Natural killer cell (primary cell): Measurements from ENCODE around the gene SLC51A. TPM values are rescaled to one million over a fixed set of nuclear protein-coding genes. Genes with fewer than 3 reads are reported as not detected.

Experiments
- ATAC-seq, 3 donors: fragments of 150-1000 bp in 2 of 3; fragments of 200-7000 bp in 1 of 3; cut with Tn5 transposase; 1 replicate in 1 of 3; 2 replicates in 2 of 3; pipeline ENCODE4 v1.10.0; 2021; ENCODE audit warnings: mild to moderate bottlenecking in 2 of 3, moderate library complexity in 2 of 3
- DNase-seq, 2 donors: peaks; one replicate each; pipeline versions ENCODE4 v3.0.0 to v3.0.0-alpha.2; 2013 to 2021; ENCODE audit warnings: mixed read lengths in 1 of 2
- H3K27ac ChIP-seq: one replicate; pipeline ENCODE4 v1.5.1; 2013; ENCODE audit warnings: mild to moderate bottlenecking, low read length
- H3K27me3 ChIP-seq: one replicate; pipeline ENCODE4 v1.6.1; 2013; ENCODE audit warnings: low read length; ENCODE audit not compliant: control insufficient read depth, insufficient read depth
- H3K36me3 ChIP-seq: one replicate; pipeline ENCODE4 v1.6.1; 2013; ENCODE audit warnings: low read length; ENCODE audit not compliant: control insufficient read depth, insufficient read depth
- H3K4me1 ChIP-seq: one replicate; pipeline ENCODE4 v1.6.1; 2013; ENCODE audit warnings: low read length; ENCODE audit not compliant: control insufficient read depth, insufficient read depth
- H3K4me3 ChIP-seq: one replicate; pipeline ENCODE4 v1.5.1; 2013; ENCODE audit warnings: low read length
- H3K9me3 ChIP-seq: one replicate; pipeline ENCODE4 v1.6.1; 2013; ENCODE audit warnings: low read length; ENCODE audit not compliant: control insufficient read depth, insufficient read depth
- H3K27ac Mint-ChIP-seq, 2 donors: one replicate each; pipeline ENCODE4 v1.8.0; 2022; ENCODE audit warnings: mild to moderate bottlenecking in 2 of 2, mixed read lengths in 2 of 2, moderate library complexity in 1 of 2
- H3K27me3 Mint-ChIP-seq, 2 donors: one replicate each; pipeline ENCODE4 v1.8.0; 2022; ENCODE audit warnings: low read depth in 2 of 2, mixed read lengths in 2 of 2
- H3K36me3 Mint-ChIP-seq: one replicate; pipeline ENCODE4 v1.8.0; 2022; ENCODE audit warnings: mixed read lengths
- H3K4me1 Mint-ChIP-seq, 2 donors: one replicate each; pipeline ENCODE4 v1.8.0; 2022; ENCODE audit warnings: mixed read lengths in 2 of 2
- H3K4me3 Mint-ChIP-seq: one replicate; pipeline ENCODE4 v1.8.0; 2022; ENCODE audit warnings: mild to moderate bottlenecking, moderate library complexity, mixed read lengths
- H3K9me3 Mint-ChIP-seq, 2 donors: one replicate each; pipeline ENCODE4 v1.8.0; 2022; ENCODE audit warnings: mixed read lengths in 2 of 2
- CTCF ChIP-seq: fragments of 200-600 bp; IDR thresholded peaks from one replicate; pipeline ENCODE4 v1.8.0; 2022; ENCODE audit warnings: antibody characterized with exemption
- WGBS: methylation state at CpG from one replicate; pipeline ENCODE4 v1.1.7; 2013; ENCODE audit warnings: missing lambda C conversion rate; ENCODE audit not compliant: insufficient coverage; 5-methylcytosine and 5-hydroxymethylcytosine counted together
- intact Hi-C: fragments of 100-400 bp; cut with micrococcal nuclease; formaldehyde crosslinking; loops from one replicate; pipeline ENCODE4 v1.14.2; 2022
- total RNA-seq, 4 donors: library from RNA; stranded (reverse); fragments of 120-200 nt in 1 of 4; gene quantifications; one replicate each; pipeline versions ENCODE4 v1.2.3 to v1.2.4, GENCODE V29; 2013 to 2022

The SLC51A gene
- total RNA-seq, 3 donors from 2014 or later (not counting 1 experiment from before 2014, with no cell fraction given) = not detected

DNA sequence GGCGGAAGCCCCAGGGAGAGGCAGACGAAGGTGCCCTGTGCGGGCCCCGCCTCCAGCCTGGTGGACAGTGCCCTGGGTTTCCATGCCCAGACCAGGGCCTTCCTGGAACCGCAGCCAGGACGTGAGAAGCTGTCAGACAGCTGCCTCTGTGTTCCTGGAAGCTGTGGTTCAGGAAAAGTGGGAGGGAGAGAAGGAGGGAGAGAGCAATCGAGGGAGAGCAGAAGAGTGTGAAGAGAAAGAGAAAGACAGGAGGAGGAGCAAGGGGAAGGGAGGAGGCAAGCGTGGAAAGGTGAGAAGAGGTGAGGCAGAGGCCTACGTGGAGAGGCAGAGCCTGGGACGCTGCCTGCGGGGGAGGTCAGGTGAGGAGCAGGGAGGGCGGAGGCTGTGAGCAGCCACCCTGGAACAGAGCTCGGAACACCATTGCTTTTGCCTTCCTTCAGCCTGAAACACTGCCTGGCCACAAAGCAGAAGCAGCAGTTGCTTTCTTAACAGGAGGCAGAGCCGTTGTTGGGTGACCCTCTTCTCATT is 23.7 kb upstream of the SLC51A start:
- DNase-seq (peak in 1 of 2 donors; percentile 53), ATAC-seq (no peak)
- no peaks in the 10 kb centered on the region for H3K9me3 Mint-ChIP-seq
- no peaks in the 10 kb centered on the region for H3K36me3 Mint-ChIP-seq
- 47% methylated on average over 14 of the region's 14 CpGs for WGBS
- H3K4me3 Mint-ChIP-seq = no peak overlapping the region
- H3K27me3 Mint-ChIP-seq = no peaks in the 10 kb centered on the region
- peaks cover 43% of the 10 kb centered on the region for H3K4me1 ChIP-seq
- H3K4me3 ChIP-seq = no peak overlapping the region
- H3K27ac Mint-ChIP-seq = peak overlapping the region in 1 of 2 donors; percentile 89
- no peak for TF ChIP-seq CTCF
- intact Hi-C loops = no loop called here
- H3K27me3 ChIP-seq = no peaks in the 10 kb centered on the region
- H3K27ac ChIP-seq = peak overlapping the region; percentile 81
- no peaks in the 10 kb centered on the region for H3K36me3 ChIP-seq
- H3K9me3 ChIP-seq = no peaks in the 10 kb centered on the region
- peaks cover 0 to 10% of the 10 kb centered on the region in 2 donors for H3K4me1 Mint-ChIP-seq

GRCh38 chr3:196193133-196193735 is 23.1 kb upstream of the SLC51A start:
- Mint-ChIP-seq H3K9me3 (no peaks in the 10 kb centered on the region), H3K4me3 (no peak overlapping the region), H3K36me3 (no peaks in the 10 kb centered on the region), H3K4me1 (peaks cover 0 to 10% of the 10 kb centered on the region in 2 donors), H3K27ac (peak overlapping the region in 1 of 2 donors; percentile 89), H3K27me3 (no peaks in the 10 kb centered on the region)
- Histone ChIP-seq H3K27me3 (no peaks in the 10 kb centered on the region), H3K9me3 (no peaks in the 10 kb centered on the region), H3K27ac (peak overlapping the region; percentile 81), H3K4me3 (no peak overlapping the region), H3K4me1 (peaks cover 43% of the 10 kb centered on the region), H3K36me3 (no peaks in the 10 kb centered on the region)
- intact Hi-C loops = no loop called here
- WGBS = 67% methylated on average over 13 of the region's 15 CpGs
- DNase-seq (peak in 1 of 2 donors; percentile 25), ATAC-seq (no peak)
- TF ChIP-seq CTCF = no peak

GRCh38 chr3:196193736-196194541 is 22.4 kb upstream of the SLC51A start:
- H3K4me3 ChIP-seq = no peak overlapping the region
- ATAC-seq (no peak), DNase-seq (no peak)
- peaks cover 43% of the 10 kb centered on the region for H3K4me1 ChIP-seq
- H3K27me3 ChIP-seq = no peaks in the 10 kb centered on the region
- H3K27ac ChIP-seq = peak overlapping the region; percentile 13
- Mint-ChIP-seq H3K9me3 (no peaks in the 10 kb centered on the region), H3K4me3 (no peak overlapping the region), H3K36me3 (no peaks in the 10 kb centered on the region), H3K27me3 (no peaks in the 10 kb centered on the region), H3K4me1 (peaks cover 0 to 10% of the 10 kb centered on the region in 2 donors), H3K27ac (no peak overlapping the region)
- intact Hi-C loops = no loop called here
- no peaks in the 10 kb centered on the region for H3K9me3 ChIP-seq
- no peak for TF ChIP-seq CTCF
- no peaks in the 10 kb centered on the region for H3K36me3 ChIP-seq
- WGBS = 76% methylated on average over 13 of the region's 13 CpGs
